NCI-H69 (cell line): ENCODE measurements around the gene SCUBE2.
"Not testable (repeated sequence)": the region's sequence is repeated elsewhere in the genome, so short reads cannot be mapped to it uniquely, and the experiment has no call there.

ENCODE experiments used
- DNase-seq: peaks from one replicate; lab custom pipeline; 2025; lab: John Stamatoyannopoulos, UW

Gene SCUBE2

GRCh38 chr11:9004183-9004926 is 87.0 kb downstream of the SCUBE2 start:
- DNase-seq: peak; percentile 73

- DNase-seq: peak; percentile 88
These were observed 87.7 kb downstream of the SCUBE2 start, which contains the start of gene NRIP3 for GRCh38 chr11:9003573-9004182. NRIP3 (minus strand) TSS chr11:9004001; CDS start chr11:9003935, 66 bp downstream.

- peak; percentile 52 for DNase-seq
These were observed 88.4 kb downstream of the SCUBE2 start for GRCh38 chr11:9002920-9003572.

- DNase-seq: peak; percentile 12
These were observed 89.7 kb downstream of the SCUBE2 start for GRCh38 chr11:9001736-9002135.

GRCh38 chr11:8998017-8998416 is 93.4 kb downstream of the SCUBE2 start:
- no peak for DNase-seq

- no peak for DNase-seq
These were observed 93.9 kb downstream of the SCUBE2 start for GRCh38 chr11:8997451-8997850.

GRCh38 chr11:8989453-8989852 is 101.9 kb downstream of the SCUBE2 start:
- no peak for DNase-seq

GRCh38 chr11:8988329-8989234 is 102.8 kb downstream of the SCUBE2 start:
- no peak for DNase-seq

GRCh38 chr11:8987446-8987845 is 104.0 kb downstream of the SCUBE2 start:
- no peak for DNase-seq

- DNase-seq: not testable (repeated sequence)
These were observed 104.6 kb downstream of the SCUBE2 start for GRCh38 chr11:8986772-8987171.

GRCh38 chr11:8985462-8985861 is 105.9 kb downstream of the SCUBE2 start:
- no peak for DNase-seq

GRCh38 chr11:8983552-8983951 is 107.8 kb downstream of the SCUBE2 start:
- DNase-seq: no peak

- DNase-seq: no peak
These were observed 110.9 kb downstream of the SCUBE2 start for GRCh38 chr11:8980485-8980884.

GRCh38 chr11:8979365-8979764 is 112.0 kb downstream of the SCUBE2 start:
- not testable (repeated sequence) for DNase-seq

- DNase-seq: no peak
These were observed 118.3 kb downstream of the SCUBE2 start for GRCh38 chr11:8973121-8973520.

- DNase-seq: no peak
These were observed 119.5 kb downstream of the SCUBE2 start for GRCh38 chr11:8971924-8972316.

- DNase-seq: no peak
These were observed 120.0 kb downstream of the SCUBE2 start for GRCh38 chr11:8971196-8971923.
